GM06990 (cell line): ENCODE results near the gene YEATS2.
"Not testable (repeated sequence)": the region's sequence is repeated elsewhere in the genome, so short reads cannot be mapped to it uniquely, and the experiment has no call there.

Source experiments
- DNase-seq: peaks from one replicate; pipeline ENCODE4 v3.0.0-alpha.2; 2011; ENCODE audit not compliant: insufficient read length; ENCODE audit errors: extremely low read depth
- H3K27me3 ChIP-seq: replicated peaks from 2 replicates; pipeline ENCODE4 v1.6.0; 2011; ENCODE audit warnings: low read length; ENCODE audit not compliant: control insufficient read depth, insufficient read depth
- H3K36me3 ChIP-seq: 2 replicates; pipeline ENCODE4 v1.5.1; 2011; ENCODE audit warnings: low read length; ENCODE audit not compliant: control insufficient read depth, insufficient read depth
- H3K4me3 ChIP-seq: replicated peaks from 2 replicates; pipeline ENCODE4 v1.5.1; 2011; ENCODE audit warnings: low read depth, mild to moderate bottlenecking, control low read depth, low read length
- TF ChIP-seq, protein P1 (sequence below): IDR thresholded peaks from 2 replicates; pipeline ENCODE4 v1.5.1; 2011; ENCODE audit warnings: low read length, control low read depth, mild to moderate bottlenecking, inconsistent platforms; ENCODE audit not compliant: insufficient read depth, poor library complexity, severe bottlenecking

YEATS2 gene

DNA sequence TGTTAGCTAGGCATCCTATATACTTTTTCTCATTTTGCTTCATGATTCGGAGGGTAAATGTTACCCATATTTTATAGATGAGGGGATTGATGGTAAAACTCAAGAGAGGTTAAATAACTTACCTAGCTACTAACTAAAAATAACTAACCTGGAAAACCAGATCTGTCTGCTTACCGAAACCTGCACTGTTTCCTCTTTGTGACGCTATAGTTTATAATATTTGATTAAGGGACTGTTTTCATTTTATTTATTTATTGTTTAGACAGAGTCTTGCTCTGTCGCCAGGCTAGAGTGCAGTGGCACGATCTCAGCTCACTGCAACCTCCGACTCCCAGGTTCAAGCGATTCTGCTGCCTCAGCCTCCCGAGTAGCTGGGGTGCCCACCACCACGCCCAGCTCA, 71.9 kb downstream of the YEATS2 start:
- Histone ChIP-seq H3K27me3 (no peaks in the 10 kb centered on the region), H3K36me3 (peaks cover 8% of the 10 kb centered on the region), H3K4me3 (no peak overlapping the region)
- DNase-seq, result no peak
- TF ChIP-seq, protein P1, sequence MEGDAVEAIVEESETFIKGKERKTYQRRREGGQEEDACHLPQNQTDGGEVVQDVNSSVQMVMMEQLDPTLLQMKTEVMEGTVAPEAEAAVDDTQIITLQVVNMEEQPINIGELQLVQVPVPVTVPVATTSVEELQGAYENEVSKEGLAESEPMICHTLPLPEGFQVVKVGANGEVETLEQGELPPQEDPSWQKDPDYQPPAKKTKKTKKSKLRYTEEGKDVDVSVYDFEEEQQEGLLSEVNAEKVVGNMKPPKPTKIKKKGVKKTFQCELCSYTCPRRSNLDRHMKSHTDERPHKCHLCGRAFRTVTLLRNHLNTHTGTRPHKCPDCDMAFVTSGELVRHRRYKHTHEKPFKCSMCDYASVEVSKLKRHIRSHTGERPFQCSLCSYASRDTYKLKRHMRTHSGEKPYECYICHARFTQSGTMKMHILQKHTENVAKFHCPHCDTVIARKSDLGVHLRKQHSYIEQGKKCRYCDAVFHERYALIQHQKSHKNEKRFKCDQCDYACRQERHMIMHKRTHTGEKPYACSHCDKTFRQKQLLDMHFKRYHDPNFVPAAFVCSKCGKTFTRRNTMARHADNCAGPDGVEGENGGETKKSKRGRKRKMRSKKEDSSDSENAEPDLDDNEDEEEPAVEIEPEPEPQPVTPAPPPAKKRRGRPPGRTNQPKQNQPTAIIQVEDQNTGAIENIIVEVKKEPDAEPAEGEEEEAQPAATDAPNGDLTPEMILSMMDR, result no peak

DNA sequence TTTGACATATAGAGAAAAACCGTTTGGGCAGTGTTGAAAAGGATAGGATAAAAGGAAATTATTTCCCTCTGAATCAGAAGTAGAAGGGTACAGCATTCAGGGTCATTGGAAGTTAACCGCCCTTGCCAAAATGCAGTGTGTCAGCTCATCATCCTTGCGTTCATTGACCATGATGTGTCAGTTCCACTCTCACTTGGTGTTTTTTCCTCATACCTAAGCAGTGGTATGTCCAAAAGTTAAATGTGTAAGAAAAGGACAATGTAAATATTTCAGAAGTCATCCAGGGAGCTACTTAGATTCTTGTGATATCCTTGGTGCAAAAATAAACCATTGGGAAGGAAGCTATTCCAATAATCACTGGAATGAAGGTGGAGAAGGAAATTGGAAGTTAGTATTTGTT, 77.0 kb downstream of the YEATS2 start:
- peaks cover 10% of the 10 kb centered on the region for H3K36me3 ChIP-seq
- TF ChIP-seq, protein P1, result no peak
- H3K4me3 ChIP-seq, result no peak overlapping the region
- H3K27me3 ChIP-seq, result no peaks in the 10 kb centered on the region
- DNase-seq, result no peak

GRCh38 chr3:183775781-183776180, 78.2 kb downstream of the YEATS2 start:
- Histone ChIP-seq H3K4me3 (no peak overlapping the region), H3K36me3 (peaks cover 12% of the 10 kb centered on the region), H3K27me3 (no peaks in the 10 kb centered on the region)
- no peak for DNase-seq
- TF ChIP-seq, protein P1, result no peak

DNA sequence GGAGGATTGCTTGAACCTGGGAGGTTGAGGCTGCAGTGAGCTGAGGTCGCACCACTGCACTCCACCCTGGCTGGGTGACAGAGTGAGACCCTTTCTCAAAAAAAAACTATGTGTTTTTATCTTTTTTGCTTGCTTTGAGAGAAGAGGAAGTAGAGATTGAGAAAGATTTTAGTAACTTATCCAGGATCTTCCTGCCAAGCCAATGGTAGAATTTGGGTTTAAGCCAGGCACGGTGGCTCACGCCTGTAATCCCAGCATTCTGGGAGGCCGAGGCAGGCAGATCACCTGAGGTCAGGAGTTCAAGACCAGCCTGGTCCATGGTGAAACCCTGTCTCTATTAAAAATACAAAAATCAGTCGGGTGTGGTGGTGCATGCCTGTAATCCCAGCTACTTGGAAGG, 78.9 kb downstream of the YEATS2 start:
- not testable (repeated sequence) for H3K4me3 ChIP-seq, H3K27me3 ChIP-seq, DNase-seq
- H3K36me3 ChIP-seq, result peaks cover 13% of the 10 kb centered on the region

DNA sequence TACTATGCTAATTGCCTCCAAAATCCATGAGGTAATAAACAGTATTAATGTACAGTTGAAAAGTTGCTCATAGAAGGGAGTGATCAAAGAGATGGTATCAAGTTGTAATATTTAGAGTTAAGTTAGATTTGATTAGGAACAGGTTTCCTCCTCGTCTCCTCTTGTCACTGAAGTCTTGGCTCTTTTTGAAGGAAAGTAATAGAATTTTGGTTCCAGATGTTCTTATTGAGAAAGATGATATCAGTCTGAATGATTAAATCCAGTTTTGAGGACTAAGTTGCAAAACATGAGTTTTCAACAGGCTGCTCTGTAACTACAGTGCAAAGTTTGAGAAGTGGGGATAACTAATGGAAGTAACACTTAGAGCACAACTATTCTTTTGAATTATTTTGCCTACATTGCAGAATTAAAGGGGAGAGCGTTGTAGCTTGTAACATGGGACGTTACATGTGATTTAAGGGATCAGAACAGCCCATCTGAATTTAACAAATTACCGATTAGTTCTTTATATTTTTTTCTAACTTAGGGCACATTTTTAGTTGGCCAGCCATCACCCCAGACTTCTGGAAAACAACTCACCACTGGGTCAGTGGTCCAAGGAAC, 79.5 kb downstream of the YEATS2 start:
- Histone ChIP-seq H3K4me3 (no peak overlapping the region), H3K27me3 (no peaks in the 10 kb centered on the region), H3K36me3 (peaks cover 13% of the 10 kb centered on the region)
- TF ChIP-seq, protein P1, result no peak
- DNase-seq, result no peak

DNA sequence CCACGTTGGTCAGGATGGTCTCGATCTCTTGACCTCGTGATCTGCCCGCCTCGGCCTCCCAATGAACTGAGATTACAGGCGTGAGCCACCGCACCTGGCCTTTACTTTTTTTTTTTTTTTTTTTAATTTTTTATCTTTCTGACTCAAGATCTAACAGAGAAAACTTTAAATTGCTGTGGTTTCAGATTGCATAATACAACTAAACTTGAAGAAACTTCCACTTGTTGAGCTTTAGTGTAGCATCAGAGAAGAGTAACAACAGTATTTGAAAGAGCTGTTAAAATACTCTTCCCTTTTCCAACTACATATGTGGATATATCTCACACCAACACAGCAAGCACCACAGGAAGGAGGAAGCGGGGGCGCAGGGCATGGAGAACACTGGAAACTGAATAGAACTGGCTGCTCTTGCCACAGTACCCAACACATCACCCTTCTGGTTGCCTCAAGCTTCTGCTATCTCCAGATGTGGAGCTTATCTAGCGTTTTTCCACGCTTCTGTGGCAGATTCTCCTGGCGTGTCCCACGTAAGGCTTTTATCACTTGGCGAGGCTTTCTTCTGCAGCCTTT, 82.4 kb downstream of the YEATS2 start:
- no peak overlapping the region for H3K4me3 ChIP-seq

More for the DNA sequence above, 82.4 kb downstream of the YEATS2 start:
- H3K27me3 ChIP-seq, result no peaks in the 10 kb centered on the region
- peaks cover 5% of the 10 kb centered on the region for H3K36me3 ChIP-seq
- no peak for DNase-seq
- TF ChIP-seq, protein P1, result no peak
